IMR-90 (cell line): ENCODE data around the gene SLC6A13. TPM values are rescaled to one million over a fixed set of nuclear protein-coding genes. Genes with fewer than 3 reads are reported as not detected.

ENCODE experiments used
- ATAC-seq: fragments of 200-7000 bp; cut with Tn5 transposase; 2 replicates; pipeline ENCODE4 v1.9.1; 2020; ENCODE audit warnings: low read depth, mild to moderate bottlenecking, moderate library complexity
- BruUV-seq: library from RNA; stranded (reverse); fragments of 400-500 nt; replicated peaks from 2 replicates; lab custom pipeline; 2021; lab: Mats Ljungman, UMichigan
- CTCF ChIA-PET: fragments of 300-600 bp; formaldehyde crosslinking; extraction: SDS; loops from one replicate; lab custom pipeline; 2021; ENCODE audit warnings: antibody characterized with exemption; lab: Yijun Ruan, JAX
- POLR2A ChIA-PET: fragments of 300-600 bp; sonication (Branson Sonifier 250); formaldehyde crosslinking; loops from one replicate; lab custom pipeline; 2022; ENCODE audit warnings: antibody characterized with exemption; ENCODE audit not compliant: unreplicated experiment; lab: Charles Lee
- DNase-seq: peaks from one replicate; pipeline ENCODE4 v3.0.0; 2013
- H2AFZ ChIP-seq: replicated peaks from 2 replicates; pipeline ENCODE3; 2013; ENCODE audit warnings: low read length, mild to moderate bottlenecking; ENCODE audit not compliant: poor library complexity
- H2AK5ac ChIP-seq: 2 replicates; pipeline ENCODE4 v1.6.1; 2013; ENCODE audit warnings: low read depth, low read length, inconsistent platforms
- H2AK9ac ChIP-seq: replicated peaks from 2 replicates; pipeline ENCODE3; 2013; ENCODE audit warnings: mild to moderate bottlenecking, low read depth, low read length, moderate library complexity; ENCODE audit not compliant: poor library complexity
- H2BK120ac ChIP-seq: 2 replicates; pipeline ENCODE4 v1.6.1; 2013; ENCODE audit warnings: low read depth, low read length, inconsistent platforms
- H2BK15ac ChIP-seq: 3 replicates; pipeline ENCODE4 v1.6.1; 2013; ENCODE audit warnings: low read depth, low read length, inconsistent platforms
- H2BK20ac ChIP-seq: 2 replicates; pipeline ENCODE4 v1.6.1; 2013; ENCODE audit warnings: low read depth, mild to moderate bottlenecking, inconsistent platforms, low read length, moderate library complexity
- H2BK5ac ChIP-seq: 2 replicates; pipeline ENCODE4 v1.6.1; 2013; ENCODE audit warnings: mild to moderate bottlenecking, low read depth, low read length, inconsistent platforms; ENCODE audit not compliant: poor library complexity, severe bottlenecking
- H3K14ac ChIP-seq: replicated peaks from 2 replicates; pipeline ENCODE4 v1.6.1; 2013; ENCODE audit warnings: low read depth, low read length, inconsistent platforms
- H3K18ac ChIP-seq: 2 replicates; pipeline ENCODE4 v1.6.1; 2013; ENCODE audit warnings: low read depth, low read length, control low read depth
- H3K23ac ChIP-seq: 2 replicates; pipeline ENCODE4 v1.6.1; 2013; ENCODE audit warnings: low read depth, low read length, inconsistent platforms
- H3K27ac ChIP-seq: 2 replicates; pipeline ENCODE4 v1.5.1; 2013; ENCODE audit warnings: mild to moderate bottlenecking, control low read depth, low read length; ENCODE audit not compliant: insufficient read depth
- H3K27me3 ChIP-seq: 2 replicates; pipeline ENCODE4 v1.6.1; 2013; ENCODE audit warnings: low read length; ENCODE audit not compliant: control insufficient read depth, insufficient read depth
- H3K36me3 ChIP-seq: 2 replicates; pipeline ENCODE4 v1.6.1; 2013; ENCODE audit warnings: low read length, mixed read lengths; ENCODE audit not compliant: control insufficient read depth, insufficient read depth
- H3K4ac ChIP-seq: 2 replicates; pipeline ENCODE4 v1.6.1; 2013; ENCODE audit warnings: low read depth, low read length, inconsistent platforms
- H3K4me1 ChIP-seq: 2 replicates; pipeline ENCODE4 v1.6.1; 2013; ENCODE audit warnings: low read length, mixed read lengths; ENCODE audit not compliant: control insufficient read depth, insufficient read depth
- H3K4me2 ChIP-seq: 2 replicates; pipeline ENCODE4 v1.6.1; 2013; ENCODE audit warnings: low read depth, mild to moderate bottlenecking, control low read depth, low read length, moderate library complexity
- H3K4me3 ChIP-seq: 2 replicates; pipeline ENCODE4 v1.5.1; 2013; ENCODE audit warnings: low read depth, mild to moderate bottlenecking, control low read depth, low read length, moderate library complexity; ENCODE audit not compliant: insufficient read depth
- H3K56ac ChIP-seq: 2 replicates; pipeline ENCODE4 v1.6.1; 2013; ENCODE audit warnings: low read length, inconsistent platforms; ENCODE audit not compliant: insufficient read depth; ENCODE audit errors: extremely low read depth
- H3K79me1 ChIP-seq, 2 experiments: 2 replicates each; pipeline ENCODE4 v1.6.1; 2013; ENCODE audit warnings: low read length in 2 of 2, inconsistent platforms in 1 of 2, low read depth in 1 of 2
- H3K9ac ChIP-seq: 2 replicates; pipeline ENCODE4 v1.6.1; 2013; ENCODE audit warnings: low read depth, low read length, control low read depth
- H3K9me1 ChIP-seq: 2 replicates; pipeline ENCODE4 v1.6.1; 2013; ENCODE audit warnings: low read length, inconsistent platforms; ENCODE audit not compliant: insufficient read depth
- H3K9me3 ChIP-seq: 2 replicates; pipeline ENCODE4 v1.6.1; 2013; ENCODE audit warnings: low read length; ENCODE audit not compliant: control insufficient read depth, insufficient read depth
- H4K20me1 ChIP-seq: 2 replicates; pipeline ENCODE4 v1.6.1; 2013; ENCODE audit warnings: low read length, inconsistent platforms; ENCODE audit not compliant: insufficient read depth
- H4K5ac ChIP-seq: 2 replicates; pipeline ENCODE4 v1.6.1; 2013; ENCODE audit warnings: mild to moderate bottlenecking, low read depth, low read length, control low read depth
- H4K8ac ChIP-seq, 2 experiments: 2 replicates each; pipeline ENCODE4 v1.6.1; 2013; ENCODE audit warnings: low read depth in 2 of 2, low read length in 2 of 2, control low read depth in 1 of 2, inconsistent platforms in 1 of 2
- H4K91ac ChIP-seq: 2 replicates; pipeline ENCODE4 v1.6.1; 2013; ENCODE audit warnings: low read depth, low read length, inconsistent platforms; ENCODE audit not compliant: insufficient read depth
- BHLHE40 ChIP-seq: fragments of 150-350 bp; IDR thresholded peaks from 2 replicates; pipeline ENCODE4 v1.6.1; 2016; ENCODE audit warnings: mild to moderate bottlenecking, low read depth, low read length
- CEBPB ChIP-seq: IDR thresholded peaks from 2 replicates; pipeline ENCODE4 v1.6.1; 2012; ENCODE audit warnings: low read depth, low read length, improper control_type of control experiment
- FOS ChIP-seq: fragments of 150-350 bp; IDR thresholded peaks from 2 replicates; pipeline ENCODE4 v1.6.1; 2016; ENCODE audit warnings: low read depth, low read length
- MAZ ChIP-seq: IDR thresholded peaks from 2 replicates; pipeline ENCODE4 v1.6.1; 2012; ENCODE audit warnings: low read depth, mild to moderate bottlenecking, low read length, improper control_type of control experiment, moderate library complexity, borderline replicate concordance
- MXI1 ChIP-seq: IDR thresholded peaks from 2 replicates; pipeline ENCODE4 v1.6.1; 2012; ENCODE audit warnings: low read depth, mild to moderate bottlenecking, low read length, moderate library complexity, borderline replicate concordance
- NFE2L2 ChIP-seq: fragments of 150-350 bp; IDR thresholded peaks from 2 replicates; pipeline ENCODE4 v1.6.1; 2016; ENCODE audit warnings: low read depth, mild to moderate bottlenecking, low read length
- RAD21 ChIP-seq: IDR thresholded peaks from 2 replicates; pipeline ENCODE4 v1.6.1; 2012; ENCODE audit warnings: low read length, improper control_type of control experiment
- RCOR1 ChIP-seq: IDR thresholded peaks from 2 replicates; pipeline ENCODE4 v1.6.1; 2012; ENCODE audit warnings: mild to moderate bottlenecking, low read length, improper control_type of control experiment; ENCODE audit not compliant: insufficient replicate concordance
- RFX5 ChIP-seq: IDR thresholded peaks from 2 replicates; pipeline ENCODE4 v1.8.0; 2012; ENCODE audit warnings: low read depth, mild to moderate bottlenecking, low read length, moderate library complexity
- WGBS, 2 experiments: methylation state at CpG; one replicate each; pipeline versions ENCODE4 v1.1.5 to v1.1.7; 2013; ENCODE audit warnings: missing lambda C conversion rate in 2 of 2; ENCODE audit not compliant: insufficient read length in 1 of 2; ENCODE audit errors: extremely low coverage in 2 of 2; 5-methylcytosine and 5-hydroxymethylcytosine counted together
- dilution Hi-C: fragments of 300-500 bp; cut with HindIII; formaldehyde crosslinking; loops from one replicate; pipeline ENCODE4 v1.14.3; 2018; ENCODE audit warnings: low sequenced_read_pairs; ENCODE audit not compliant: unreplicated experiment
- in situ Hi-C: fragments of 300-500 bp; cut with MboI; formaldehyde crosslinking; loops from 3 replicates; pipeline ENCODE4 v1.14.3; 2019; ENCODE audit warnings: low sequenced_read_pairs, inconsistent platforms, mixed read lengths
- intact Hi-C: fragments of 100-400 bp; cut with micrococcal nuclease; formaldehyde crosslinking; loops from 2 replicates; pipeline ENCODE4 v1.10.0; 2022
- polyA plus RNA-seq, 3 experiments: library from polyadenylated mRNA; depleted of rRNA; stranded (reverse); fragments of >200 nt; gene quantifications; 2 replicates each; pipeline ENCODE4 v1.2.3, GENCODE V29; 2012; ENCODE audit warnings: low replicate concordance in 1 of 3
- total RNA-seq: library from RNA; depleted of rRNA; stranded (reverse); fragments of >200 nt; gene quantifications from 2 replicates; pipeline ENCODE4 v1.2.3, GENCODE V29; 2012

The SLC6A13 gene
- total and polyA plus RNA-seq, 2 of the 4 experiments (the other 2 are of a cell fraction), result under 0.01 to 0.10 TPM

DNA sequence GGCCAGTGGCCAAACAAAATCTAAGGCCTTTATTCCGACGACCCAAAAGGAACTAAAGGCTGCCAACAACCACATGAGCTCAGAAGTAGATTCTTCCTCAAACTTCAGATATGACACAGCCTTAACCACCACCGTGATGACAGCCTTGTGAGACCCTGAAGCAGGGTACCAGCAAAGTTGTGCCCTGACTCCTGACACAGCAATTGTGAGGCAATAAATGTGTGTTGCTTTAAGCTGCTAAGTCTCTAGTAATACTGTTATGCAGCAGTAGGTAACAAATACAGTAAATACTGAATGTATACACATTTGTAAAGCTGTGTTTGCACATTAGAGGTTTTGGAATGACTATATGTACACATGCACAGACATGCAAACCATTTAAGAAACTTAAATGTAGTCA, 10.7 kb upstream of the SLC6A13 start:
- no peak overlapping the region for H3K23ac ChIP-seq
- H2AFZ ChIP-seq, result no peak overlapping the region
- H2BK20ac ChIP-seq, result no peak overlapping the region
- no peaks in the 10 kb centered on the region for H3K9me3 ChIP-seq
- no peak overlapping the region for H4K8ac ChIP-seq
- CTCF ChIA-PET, result no interaction called here
- H3K4ac ChIP-seq, result no peak overlapping the region
- intact Hi-C loops (no loop called here), in situ Hi-C loops (no loop called here), dilution Hi-C loops (no loop called here)
- 0 out of 2 replicates have a peak overlapping the region, but pooled peaks have one; percentile 18 for H3K14ac ChIP-seq
- H3K9me1 ChIP-seq, result peaks cover 6% of the 10 kb centered on the region; the same call in 1 of the 2 replicates
- TF ChIP-seq RCOR1 (no peak), BHLHE40 (no peak), RAD21 (no peak), NFE2L2 (no peak), MXI1 (no peak), RFX5 (no peak), CEBPB (no peak), MAZ (no peak), FOS (no peak)
- no peaks in the 10 kb centered on the region for H4K20me1 ChIP-seq
- H3K27me3 ChIP-seq, result peaks cover 3% of the 10 kb centered on the region
- no peak overlapping the region for H2AK5ac ChIP-seq
- H2BK15ac ChIP-seq, result no peak overlapping the region
- no CpG with 5 or more reads among the region's 3 CpGs for WGBS, 2 experiments
- no peak overlapping the region for H3K56ac ChIP-seq
- H3K4me2 ChIP-seq, result no peak overlapping the region
- no peak overlapping the region for H3K9ac ChIP-seq
- DNase-seq, result no peak
- no peak overlapping the region for H2BK120ac ChIP-seq
- no peaks in the 10 kb centered on the region for H3K36me3 ChIP-seq
- no peaks in the 10 kb centered on the region for H3K79me1 ChIP-seq
- H2AK9ac ChIP-seq, result no peak overlapping the region
- H3K18ac ChIP-seq, result no peak overlapping the region
- no peak overlapping the region for H3K27ac ChIP-seq
- H3K4me3 ChIP-seq, result no peak overlapping the region
- no peak for ATAC-seq
- BruUV-seq, result no TSS peak
- no peak overlapping the region for H4K5ac ChIP-seq
- H3K4me1 ChIP-seq, result peaks cover 4% of the 10 kb centered on the region
- POLR2A ChIA-PET, result no interaction called here
- no peak overlapping the region for H2BK5ac ChIP-seq
- H4K91ac ChIP-seq, result no peak overlapping the region
